ENCODE measurements around the gene SLC17A5. TPM values are rescaled to one million over a fixed set of nuclear protein-coding genes. Genes with fewer than 3 reads are reported as not detected.

SLC17A5 gene
- 40.6 and 41.4 TPM in 2 replicates for total RNA-seq

GRCh38 chr6:73653571-73654424, at the start of gene SLC17A5:
Gene SLC17A5 (minus strand): TSS chr6:73653992. CDS start chr6:73653886, 106 bp downstream.

GRCh38 chr6:73695619-73696421, 42.0 kb upstream of the SLC17A5 start, which contains the start of gene CD109:
Gene CD109 (plus strand): TSS chr6:73696203. CDS start chr6:73696216, 13 bp downstream.

Small RNA genes within 50 kb of the gene (small RNA-seq; reads per million reads assigned to genes)
- not detected for gene RPS27P15

Other genes starting within 250 kb of the SLC17A5 start
- 7.2 and 7.9 TPM in 2 replicates for gene CGAS, start 201.7 kb downstream of the SLC17A5 start, total RNA-seq
- gene MTO1, start 192.3 kb downstream of the SLC17A5 start, total RNA-seq: 37.0 and 42.9 TPM in 2 replicates
- gene EEF1A1, start 133.0 kb downstream of the SLC17A5 start, total RNA-seq: 21,304 and 25,157 TPM in 2 replicates
- 176 and 200 TPM in 2 replicates for gene CD109, start 42.2 kb upstream of the SLC17A5 start, total RNA-seq